ENCODE data around the gene HJURP.

HJURP gene

GRCh38 chr2:233793465-233794127 lies 60.7 kb downstream of the HJURP start:
- Histone ChIP-seq H3K27ac (replicated peaks) (no peak overlapping the region), H3K27me3 (ENCODE audit: insufficient read depth, poor library complexity, severe bottlenecking) (no peaks in the 10 kb centered on the region), H3K4me3 (replicated peaks; ENCODE audit: insufficient read depth, low read length) (no peak overlapping the region)
- TF ChIP-seq SPI1 (IDR thresholded peaks at IDR 0.05; ENCODE audit: borderline replicate concordance, low read depth) (no peak), REST (IDR thresholded peaks at IDR 0.05; ENCODE audit: insufficient replicate concordance, low read depth) (no peak), GABPA (IDR thresholded peaks at IDR 0.05; ENCODE audit: low read depth) (no peak), CTCF (IDR thresholded peaks at IDR 0.05; ENCODE audit: insufficient read depth, low read length) (no peak), POLR2AphosphoS5 (IDR thresholded peaks at IDR 0.05; ENCODE audit: low read depth) (no peak)
- DNase-seq (ENCODE audit: low read depth in 1 of 2, low spot score in 1 of 2), result no peak

- Histone ChIP-seq H3K27ac (replicated peaks) (no peak overlapping the region), H3K4me3 (replicated peaks; ENCODE audit: insufficient read depth, low read length) (no peak overlapping the region), H3K27me3 (ENCODE audit: insufficient read depth, poor library complexity, severe bottlenecking) (no peaks in the 10 kb centered on the region)
- DNase-seq (ENCODE audit: low read depth in 1 of 2, low spot score in 1 of 2), result no peak
- no peak for TF ChIP-seq REST (IDR thresholded peaks at IDR 0.05; ENCODE audit: insufficient replicate concordance, low read depth)
- TF ChIP-seq CTCF (IDR thresholded peaks at IDR 0.05; ENCODE audit: insufficient read depth, low read length), result no peak
- TF ChIP-seq SPI1 (IDR thresholded peaks at IDR 0.05; ENCODE audit: borderline replicate concordance, low read depth), result no peak
- no peak for TF ChIP-seq POLR2AphosphoS5 (IDR thresholded peaks at IDR 0.05; ENCODE audit: low read depth)
- no peak for TF ChIP-seq GABPA (IDR thresholded peaks at IDR 0.05; ENCODE audit: low read depth)
Measured at GRCh38 chr2:233792720-233793119, 61.6 kb downstream of the HJURP start.

- TF ChIP-seq REST (IDR thresholded peaks at IDR 0.05; ENCODE audit: insufficient replicate concordance, low read depth), result no peak
- no peak for TF ChIP-seq CTCF (IDR thresholded peaks at IDR 0.05; ENCODE audit: insufficient read depth, low read length)
- TF ChIP-seq GABPA (IDR thresholded peaks at IDR 0.05; ENCODE audit: low read depth), result no peak
- TF ChIP-seq SPI1 (IDR thresholded peaks at IDR 0.05; ENCODE audit: borderline replicate concordance, low read depth), result no peak
- TF ChIP-seq POLR2AphosphoS5 (IDR thresholded peaks at IDR 0.05; ENCODE audit: low read depth), result no peak
- Histone ChIP-seq H3K4me3 (replicated peaks; ENCODE audit: insufficient read depth, low read length) (no peak overlapping the region), H3K27ac (replicated peaks) (no peak overlapping the region), H3K27me3 (ENCODE audit: insufficient read depth, poor library complexity, severe bottlenecking) (no peaks in the 10 kb centered on the region)
- no peak for DNase-seq (ENCODE audit: low read depth in 1 of 2, low spot score in 1 of 2)
Measured at GRCh38 chr2:233791883-233792329, 62.4 kb downstream of the HJURP start.
